K562 (cell line): ENCODE results near the gene RPL11. TPM values are rescaled to one million over a fixed set of nuclear protein-coding genes. Genes with fewer than 3 reads are reported as not detected.
A peak's percentile ranks its signal among the peaks of the same experiment; 100 is the strongest.

Experiments
- ARID1B ChIP-seq: fragments of 450-650 bp; IDR thresholded peaks from 2 replicates; pipeline ENCODE4 v1.6.1; 2016; ENCODE audit warnings: antibody characterized with exemption, mild to moderate bottlenecking, inconsistent platforms
- BACH1 ChIP-seq: fragments of 200-800 bp; sonication (Bioruptor generic); IDR thresholded peaks from 2 replicates; pipeline ENCODE4 v1.6.1; 2016; ENCODE audit warnings: missing genetic modification characterization, missing compliant biosample characterization
- BHLHE40 ChIP-seq: IDR thresholded peaks from 2 replicates; pipeline ENCODE4 v1.6.1; 2011; ENCODE audit warnings: low read length, improper control_type of control experiment
- CREB1 ChIP-seq, 2 experiments: sonication (generic) in 1 of 2; formaldehyde crosslinking in 1 of 2; IDR thresholded peaks; 2 replicates each; pipeline versions ENCODE4 v1.6.1 to v1.8.0; 2012 to 2022; ENCODE audit warnings: inconsistent platforms in 1 of 2, mild to moderate bottlenecking in 1 of 2, missing genetic modification reagents in 1 of 2, moderate library complexity in 1 of 2
- GABPB1 ChIP-seq: sonication (generic); formaldehyde crosslinking; IDR thresholded peaks from 2 replicates; pipeline ENCODE4 v1.8.0; 2022; ENCODE audit warnings: mild to moderate bottlenecking, missing genetic modification reagents
- HDAC2 ChIP-seq: fragments of 450-650 bp; IDR thresholded peaks from 2 replicates; pipeline ENCODE4 v1.6.1; 2016; ENCODE audit warnings: mild to moderate bottlenecking
- MBD2 ChIP-seq: sonication (generic); IDR thresholded peaks from 2 replicates; pipeline ENCODE4 v1.6.1; 2016; ENCODE audit warnings: low read depth, borderline replicate concordance
- NCOR1 ChIP-seq: fragments of 450-650 bp; IDR thresholded peaks from 2 replicates; pipeline ENCODE4 v1.6.1; 2016; ENCODE audit warnings: mild to moderate bottlenecking, moderate library complexity
- NFIC ChIP-seq: fragments of 450-650 bp; IDR thresholded peaks from 2 replicates; pipeline ENCODE4 v1.6.1; 2017; ENCODE audit warnings: mild to moderate bottlenecking, inconsistent platforms
- NR2C2 ChIP-seq, 2 experiments: fragments of 200-800 bp in 1 of 2; sonication (Bioruptor generic) in 1 of 2; sonication (generic) in 1 of 2; formaldehyde crosslinking in 1 of 2; IDR thresholded peaks; 2 replicates each; pipeline versions ENCODE4 v1.6.1 to v1.8.0; 2016 to 2022; ENCODE audit warnings: mild to moderate bottlenecking in 1 of 2, missing compliant biosample characterization in 1 of 2, missing genetic modification characterization in 1 of 2, missing genetic modification reagents in 1 of 2
- REST ChIP-seq, 2 experiments: fragments of 450-650 bp; formaldehyde crosslinking in 1 of 2; IDR thresholded peaks; 2 replicates each; pipeline versions ENCODE4 v1.4.0 to v1.6.1; 2014 to 2020; ENCODE audit warnings: mild to moderate bottlenecking in 2 of 2, borderline replicate concordance in 1 of 2, low read depth in 1 of 2
- YY1 ChIP-seq, 3 experiments: IDR thresholded peaks; 2 replicates each; pipeline ENCODE4 v1.6.1; 2011; ENCODE audit warnings: low read length in 2 of 3, mild to moderate bottlenecking in 2 of 3, moderate library complexity in 2 of 3, borderline replicate concordance in 1 of 3, control low read depth in 1 of 3, low read depth in 1 of 3; ENCODE audit not compliant: insufficient read depth in 3 of 3, insufficient replicate concordance in 2 of 3, control insufficient read depth in 1 of 3, insufficient read length in 1 of 3; ENCODE audit errors: extremely low read depth in 1 of 3
- ZC3H8 ChIP-seq: fragments of 450-650 bp; IDR thresholded peaks from 2 replicates; pipeline ENCODE4 v1.6.1; 2017
- ZNF24 ChIP-seq: fragments of 450-650 bp; IDR thresholded peaks from 2 replicates; pipeline ENCODE4 v1.6.1; 2016
- polyA plus RNA-seq, 8 experiments: library from polyadenylated mRNA; depleted of rRNA in 4 of 8; stranded (reverse) in 5 of 8; unstranded in 3 of 8; fragments of >200 nt; fragmentation: Nextera tagmentation in 2 of 8; fragmentation: Illumina TruSeq in 1 of 8; extraction: Ambion mirVana in 2 of 8; extraction: Trizol in 1 of 8; gene quantifications; 2 replicates each; pipeline versions ENCODE4 v1.2.1 to v1.2.3, GENCODE V29; 2011 to 2014; ENCODE audit warnings: inconsistent platforms in 1 of 8, missing spikeins in 1 of 8
- total RNA-seq, 7 experiments: library from RNA; depleted of rRNA in 6 of 7; stranded (reverse); fragments of >200 nt in 6 of 7; fragmentation: Illumina TruSeq in 2 of 7; extraction: Trizol in 2 of 7; gene quantifications; 2 replicates each; pipeline versions ENCODE4 v1.2.1 to v1.2.3, GENCODE V29; 2011 to 2021; ENCODE audit warnings: low replicate concordance in 1 of 7
- TF ChIP-seq, protein P1 (sequence below): fragments of 250-450 bp; sonication (Bioruptor Pico); IDR thresholded peaks from 2 replicates; pipeline ENCODE4 v1.8.0; 2021; ENCODE audit warnings: borderline replicate concordance, mild to moderate bottlenecking, moderate library complexity; ENCODE audit not compliant: poor library complexity, severe bottlenecking
- TF ChIP-seq, protein P2 (sequence below), 2 experiments: fragments of 450-650 bp in 1 of 2; sonication (generic) in 1 of 2; formaldehyde crosslinking; conservative IDR thresholded peaks; 2 replicates each; pipeline versions ENCODE4 v1.4.0 to v1.8.1; 2020 to 2022; ENCODE audit warnings: mild to moderate bottlenecking in 1 of 2, missing genetic modification reagents in 1 of 2

RPL11 gene
- total and polyA plus RNA-seq, 9 of the 15 experiments (the other 6 are each of a cell fraction or from before 2014, with no cell fraction given), result 1,781 to 4,526 (median 3,111) TPM

GRCh38 chr1:23691499-23692307 is at the start of gene RPL11 (continued):
- TF ChIP-seq REST (IDR thresholded peaks at IDR 0.05; ENCODE audit: borderline replicate concordance) (no peak; the same call in 1 of the 2 replicates), REST (CRISPR knock-in tag; IDR thresholded peaks at IDR 0.05; ENCODE audit: low read depth) (0 out of 2 replicates have a peak, but pooled peaks have one; percentile 74), ARID1B (peak; percentile 8; the same call in 1 of the 2 replicates), NFIC (peak; percentile 65), MBD2 (peak; percentile 94), YY1 (IDR thresholded peaks at IDR 0.05; ENCODE audit: borderline replicate concordance in 1 of 3, control insufficient read depth in 1 of 3, extremely low read depth in 1 of 3, insufficient read depth in 3 of 3, insufficient read length in 1 of 3, insufficient replicate concordance in 2 of 3, low read depth in 1 of 3, low read length in 2 of 3) (peak; percentile 87 to 98 (median 95)), HDAC2 (peak; percentile 62), BHLHE40 (no peak), BACH1 (tag) (peak; percentile 64; the same call in 1 of the 2 replicates), NR2C2 (CRISPR knock-in tag; IDR thresholded peaks at IDR 0.05) (peak; percentile 65; the same call in 1 of the 2 replicates), NR2C2 (tag; IDR thresholded peaks at IDR 0.05) (peak; percentile 86), CREB1 (IDR thresholded peaks at IDR 0.05) (peak; percentile 66), CREB1 (CRISPR knock-in tag; IDR thresholded peaks at IDR 0.05) (peak; percentile 51; the same call in 1 of the 2 replicates), GABPB1 (CRISPR knock-in tag) (peak; percentile 93), ZC3H8 (no peak), ZNF24 (0 out of 2 replicates have a peak, but pooled peaks have one; percentile 27), NCOR1 (peak; percentile 45; the same call in 1 of the 2 replicates)
- TF ChIP-seq, protein P1, sequence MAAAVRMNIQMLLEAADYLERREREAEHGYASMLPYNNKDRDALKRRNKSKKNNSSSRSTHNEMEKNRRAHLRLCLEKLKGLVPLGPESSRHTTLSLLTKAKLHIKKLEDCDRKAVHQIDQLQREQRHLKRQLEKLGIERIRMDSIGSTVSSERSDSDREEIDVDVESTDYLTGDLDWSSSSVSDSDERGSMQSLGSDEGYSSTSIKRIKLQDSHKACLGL (CRISPR knock-in tag), result peak; percentile 74
- TF ChIP-seq, protein P2, sequence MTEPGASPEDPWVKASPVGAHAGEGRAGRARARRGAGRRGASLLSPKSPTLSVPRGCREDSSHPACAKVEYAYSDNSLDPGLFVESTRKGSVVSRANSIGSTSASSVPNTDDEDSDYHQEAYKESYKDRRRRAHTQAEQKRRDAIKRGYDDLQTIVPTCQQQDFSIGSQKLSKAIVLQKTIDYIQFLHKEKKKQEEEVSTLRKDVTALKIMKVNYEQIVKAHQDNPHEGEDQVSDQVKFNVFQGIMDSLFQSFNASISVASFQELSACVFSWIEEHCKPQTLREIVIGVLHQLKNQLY (CRISPR knock-in tag; conservative IDR thresholded peaks at IDR 0.05), result peak in 1 of 2 experiments; percentile 87; a peak in 2 of 4 replicates
